Left lobe of liver (tissue), 2 donors: ENCODE measurements around the gene GTF3C5. TPM values are rescaled to one million over a fixed set of nuclear protein-coding genes. Genes with fewer than 3 reads are reported as not detected.
"Not testable (repeated sequence)": the region's sequence is repeated elsewhere in the genome, so short reads cannot be mapped to it uniquely, and the experiment has no call there.

Source experiments
- ATAC-seq: fragments of 200-7000 bp; cut with Tn5 transposase; one replicate; pipeline ENCODE4 v1.9.1; 2020; ENCODE audit warnings: mild to moderate bottlenecking, moderate library complexity
- DNase-seq: peaks from one replicate; pipeline ENCODE4 v3.0.0-alpha.2; 2020; ENCODE audit warnings: low spot score
- total RNA-seq: library from RNA; stranded (reverse); gene quantifications from one replicate; pipeline ENCODE4 v1.2.1, GENCODE V29; 2021
- donor health status: DM: no; HTN: no; CAD: no; lungs with moderate emphysema.
- donor health status: DM: no; HTN: yes; CAD: no.

Gene GTF3C5
- total RNA-seq, 1 donor from 2014 or later = 24.6 TPM

DNA sequence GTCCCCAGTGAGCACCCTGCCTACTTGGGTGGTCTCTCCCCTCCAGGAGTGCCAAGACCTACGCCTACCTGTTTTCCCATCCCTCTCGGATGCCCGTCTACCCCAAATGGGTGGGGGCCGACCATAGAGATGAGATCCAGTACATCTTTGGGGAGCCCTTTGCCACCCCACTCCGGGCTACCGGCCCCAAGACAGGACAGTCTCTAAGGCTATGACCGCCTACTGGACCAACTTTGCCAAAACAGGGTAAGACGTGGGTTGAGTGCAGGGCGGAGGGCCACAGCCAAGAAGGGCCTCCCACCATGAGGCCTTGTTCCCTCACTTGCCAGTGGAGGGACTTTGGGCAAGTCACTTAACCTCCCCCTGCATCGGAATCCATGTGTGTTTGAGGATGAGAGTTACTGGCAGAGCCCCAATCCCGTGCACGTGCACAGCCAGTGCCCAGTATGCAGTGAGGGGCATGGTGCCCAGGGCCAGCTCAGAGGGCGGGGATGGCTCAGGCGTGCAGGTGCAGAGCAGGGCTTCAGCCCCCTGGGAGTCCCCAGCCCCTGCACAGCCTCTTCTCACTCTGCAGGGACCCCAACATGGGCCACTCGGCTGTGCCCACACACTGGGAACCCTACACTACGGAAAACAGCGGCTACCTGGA, 55.5 kb downstream of the GTF3C5 start:
- peak; percentile 35 for ATAC-seq
- not testable (repeated sequence) for DNase-seq

DNA sequence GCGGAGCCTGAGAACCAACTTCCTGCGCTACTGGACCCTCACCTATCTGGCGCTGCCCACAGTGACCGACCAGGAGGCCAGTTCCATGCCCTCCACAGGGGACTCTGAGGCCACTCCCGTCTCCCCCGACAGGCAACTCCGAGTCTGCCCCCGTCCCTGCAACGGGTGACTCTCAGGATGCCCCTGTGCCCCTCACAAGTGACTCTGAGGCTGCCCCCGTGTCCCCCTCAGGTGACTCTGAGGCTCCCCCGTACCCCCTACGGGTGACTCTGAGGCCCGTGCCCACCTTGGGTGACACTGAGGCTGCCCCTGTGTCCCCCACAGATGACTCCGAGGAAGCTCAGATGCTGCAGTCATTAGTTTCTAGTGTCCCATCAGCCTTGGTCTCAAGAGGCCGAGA, 56.1 kb downstream of the GTF3C5 start:
- ATAC-seq = no peak
- no peak for DNase-seq

DNA sequence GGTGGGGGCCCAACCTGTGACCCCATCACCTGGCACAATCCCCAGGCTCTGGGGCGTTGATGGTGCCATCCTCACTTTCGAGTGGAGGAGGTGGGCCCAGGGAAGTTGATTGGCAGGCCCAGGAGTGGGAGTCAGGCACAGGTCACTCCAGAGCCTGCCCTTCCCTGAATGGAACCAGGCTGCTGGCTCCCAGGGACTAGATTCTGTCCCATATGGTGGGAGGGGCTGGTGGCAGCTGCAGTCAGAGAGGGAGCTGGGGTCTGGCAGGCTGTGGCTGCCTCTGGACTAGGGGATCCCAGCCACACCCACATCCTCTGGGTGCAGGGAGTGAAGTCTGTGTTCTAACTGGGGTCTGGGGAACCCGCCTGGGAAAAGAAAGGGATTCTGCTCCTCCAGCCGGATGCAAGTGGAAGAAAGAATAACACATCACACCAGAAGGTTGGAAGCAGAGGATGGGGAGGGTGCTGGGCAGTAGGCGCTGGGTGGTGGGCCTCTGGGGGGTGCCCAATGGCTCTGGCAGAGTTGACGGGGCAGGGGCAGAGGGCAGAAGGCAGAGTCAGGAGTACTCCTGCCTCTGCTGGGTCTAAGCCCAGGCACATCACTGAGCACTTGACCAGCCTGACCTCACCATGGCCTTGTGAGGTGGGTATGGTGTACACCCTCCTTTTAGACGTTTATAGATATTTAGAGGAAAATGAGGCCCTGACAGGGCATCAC, 56.8 kb downstream of the GTF3C5 start:
- DNase-seq (no peak), ATAC-seq (no peak)

DNA sequence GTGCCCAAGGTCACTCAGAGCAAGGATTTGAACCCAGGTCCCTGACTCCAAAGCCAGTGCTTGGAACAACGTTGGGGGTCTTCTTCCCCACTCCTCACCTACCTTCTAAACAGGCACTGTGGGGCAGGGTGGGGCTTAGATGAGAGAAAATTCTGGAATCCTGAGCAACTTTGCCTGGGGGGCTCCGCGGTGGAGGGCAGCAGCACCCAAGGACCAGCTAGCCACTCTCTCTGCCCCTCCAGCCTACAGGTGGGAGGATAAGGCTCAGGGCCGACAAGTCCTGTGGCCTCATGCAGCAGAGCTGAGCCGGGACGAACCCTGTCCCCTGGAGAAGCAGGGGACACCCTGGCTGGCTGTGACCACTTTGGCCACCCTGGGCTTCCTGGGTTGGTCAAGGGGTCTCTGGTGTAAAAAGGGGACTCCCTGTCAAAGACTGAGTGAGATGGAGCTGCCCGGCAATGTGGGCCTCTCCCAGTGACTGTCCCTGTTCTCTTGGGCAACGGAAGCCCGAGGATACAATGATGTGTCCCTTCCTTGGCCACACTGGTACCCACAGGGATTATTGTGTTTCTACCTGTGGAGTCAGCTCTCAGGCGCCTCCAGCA, 57.5 kb downstream of the GTF3C5 start:
- ATAC-seq (no peak), DNase-seq (no peak)

DNA sequence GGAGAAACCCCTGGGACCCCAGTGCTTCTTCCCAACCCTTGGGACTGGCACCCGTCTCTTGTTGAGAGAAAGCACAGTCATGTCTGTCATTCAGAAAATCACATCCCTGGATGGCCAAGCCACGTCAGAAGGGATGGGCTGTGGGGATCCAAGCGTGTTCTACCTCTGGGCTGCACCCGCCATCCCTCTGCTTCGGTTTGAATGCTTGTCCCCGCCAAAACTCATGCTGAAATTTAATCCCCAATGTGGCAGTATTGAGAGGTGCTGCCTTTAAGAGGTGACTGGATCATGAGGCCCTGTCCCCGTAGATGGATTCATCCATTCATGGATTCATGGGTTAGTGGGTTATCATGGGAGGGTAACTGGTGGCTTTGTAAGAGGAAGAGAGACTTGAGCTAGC, 58.0 kb downstream of the GTF3C5 start:
- ATAC-seq (no peak), DNase-seq (no peak)

DNA sequence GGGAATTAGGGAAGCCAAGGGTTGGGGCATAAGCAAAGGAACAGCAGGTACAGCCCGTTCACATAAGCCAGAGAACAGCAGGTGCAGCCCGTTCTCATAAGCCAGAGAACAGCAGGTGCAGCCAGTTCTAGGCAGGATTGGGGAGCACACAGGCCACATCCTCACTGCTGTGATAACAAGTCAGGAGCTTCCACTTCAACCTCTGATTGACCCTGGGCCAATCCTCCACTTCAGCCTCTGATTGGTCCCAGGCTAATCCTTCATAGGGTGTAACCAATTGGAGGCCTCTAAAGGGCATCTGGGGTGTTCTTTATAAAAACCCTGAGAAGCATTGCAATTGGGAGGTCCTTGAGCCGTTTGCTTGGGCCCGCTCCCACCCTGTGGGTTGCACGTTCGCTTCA, 58.5 kb downstream of the GTF3C5 start:
- no peak for ATAC-seq
- DNase-seq = no peak

DNA sequence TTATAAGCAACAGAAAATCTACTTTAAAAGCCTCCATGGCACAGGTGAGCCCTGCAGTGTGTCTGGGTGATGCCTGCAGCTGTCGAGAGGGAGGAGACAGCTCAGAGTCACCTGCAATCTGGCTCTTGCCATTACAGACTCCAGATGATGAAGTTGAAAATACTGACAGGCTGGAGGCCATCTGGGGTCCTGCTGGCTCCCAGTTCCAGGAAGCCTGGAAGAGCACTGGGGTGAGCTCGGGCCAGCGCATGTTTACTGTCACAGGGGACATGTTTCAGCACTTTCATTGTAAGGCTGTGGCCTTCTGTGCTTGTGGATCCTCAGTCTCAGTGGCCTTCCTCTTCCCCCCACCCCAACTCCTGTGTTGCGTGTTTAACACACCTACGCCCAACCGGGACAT, 59.4 kb downstream of the GTF3C5 start:
- no peak for DNase-seq
- ATAC-seq = no peak

DNA sequence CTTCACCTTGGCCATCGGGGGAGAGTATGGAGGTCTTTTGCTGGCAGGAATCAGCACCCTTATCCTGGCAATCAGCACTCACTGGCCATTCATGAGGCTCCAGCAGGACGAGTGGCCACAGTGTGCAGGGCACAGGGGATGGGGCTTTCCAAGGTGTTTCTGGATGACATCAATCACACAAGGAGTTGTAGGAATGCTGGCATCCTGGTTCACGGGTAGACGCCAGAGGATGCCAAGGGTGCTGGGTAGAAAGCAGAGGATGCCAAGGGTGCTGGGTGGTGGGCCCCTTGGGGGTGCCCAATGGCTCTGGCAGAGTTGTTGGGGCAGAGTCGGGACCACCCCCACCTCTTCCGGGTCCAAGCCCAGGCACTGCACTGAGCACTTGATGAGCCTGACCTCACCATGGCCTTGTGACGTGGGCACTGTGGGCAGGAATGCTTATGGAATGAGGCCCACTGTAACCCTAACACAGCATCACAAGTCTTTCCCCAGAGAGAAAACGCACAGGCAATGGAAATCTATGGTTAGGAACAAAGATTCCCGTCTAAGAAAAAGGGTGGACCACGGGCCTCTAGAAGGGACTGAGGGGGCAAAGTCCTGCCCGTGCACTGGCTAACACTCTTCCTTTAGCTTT, 60.1 kb downstream of the GTF3C5 start:
- DNase-seq (no peak), ATAC-seq (no peak)

DNA sequence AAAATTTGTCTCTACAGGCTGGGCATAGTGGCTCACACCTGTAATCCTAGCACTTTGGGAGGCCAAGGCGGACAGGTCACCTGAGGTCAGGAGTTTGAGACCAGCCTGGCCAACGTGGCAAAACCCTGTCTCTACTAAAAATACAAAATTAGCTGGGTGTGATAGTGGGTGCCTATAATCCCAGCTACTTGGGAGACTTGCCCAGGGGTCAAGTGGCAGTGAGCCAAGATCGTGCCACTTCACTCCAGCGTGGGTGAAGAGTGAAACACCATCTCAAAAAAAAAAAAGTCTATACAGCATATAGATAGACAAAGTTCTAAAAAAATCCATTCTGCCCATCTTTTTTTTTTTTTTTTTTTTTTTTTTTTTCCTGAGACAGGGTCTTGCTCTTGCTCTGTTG, 63.6 kb downstream of the GTF3C5 start:
- not testable (repeated sequence) for ATAC-seq

DNA sequence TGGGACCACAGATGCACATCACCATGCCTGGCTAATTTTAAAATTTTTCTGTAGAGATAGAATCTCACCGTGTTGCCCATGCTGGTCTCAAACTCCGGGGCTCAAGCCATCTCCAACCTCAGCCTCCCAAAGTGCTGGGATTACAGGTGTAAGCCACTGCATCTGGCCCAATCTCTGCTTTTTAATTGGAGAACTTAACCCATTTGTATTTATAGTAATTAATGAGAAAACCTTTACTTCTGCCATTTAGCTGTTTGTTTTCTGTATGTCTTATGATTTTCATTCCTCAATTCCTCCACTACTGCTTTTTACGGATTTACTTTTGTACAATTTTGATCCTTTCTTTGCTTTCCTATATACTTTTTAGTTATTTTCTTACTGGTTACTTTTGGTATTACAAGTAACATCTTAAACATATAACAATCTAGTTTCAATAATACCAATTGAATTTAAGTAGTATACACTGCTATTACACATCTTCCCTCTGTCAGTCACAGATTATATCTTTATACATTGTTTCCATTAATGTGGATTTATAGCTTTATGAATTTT, 64.1 kb downstream of the GTF3C5 start:
- DNase-seq (no peak), ATAC-seq (no peak)

More for the DNA sequence above, 63.6 kb downstream of the GTF3C5 start:
- DNase-seq = not testable (repeated sequence)

DNA sequence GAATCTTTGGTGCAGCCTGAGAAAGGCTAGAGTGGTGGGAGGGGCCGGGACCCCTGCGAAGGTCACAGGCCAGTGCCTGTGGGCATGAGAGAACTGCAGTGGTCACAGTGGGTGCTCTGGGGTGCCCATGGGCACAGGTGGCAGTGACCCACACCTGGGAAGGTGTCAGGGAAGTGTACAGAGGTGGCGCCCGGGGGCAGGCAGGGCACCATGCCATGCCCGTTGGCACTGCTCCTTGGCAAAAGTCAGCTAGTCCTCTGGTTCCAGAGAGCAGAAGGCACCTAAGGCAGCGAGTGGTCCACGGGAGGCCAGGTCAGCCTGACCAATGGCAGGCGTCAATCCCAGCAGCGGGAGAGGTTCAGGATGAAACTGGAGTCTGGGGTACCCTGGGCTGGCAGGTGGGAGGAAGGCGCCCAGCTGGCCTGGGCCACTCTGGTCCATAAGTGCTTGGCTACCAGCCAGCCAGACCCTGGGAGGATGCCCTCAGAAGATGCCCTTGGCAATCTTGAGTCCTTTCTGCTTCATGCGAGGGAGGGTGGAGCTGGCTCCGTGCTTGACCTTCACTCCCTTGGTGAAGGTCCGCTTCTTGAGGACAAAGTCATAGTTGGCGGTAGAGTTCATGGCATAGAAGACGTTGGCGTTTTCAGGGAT, 67.4 kb downstream of the GTF3C5 start:
- peak; percentile 75 for ATAC-seq
- no peak for DNase-seq

DNA sequence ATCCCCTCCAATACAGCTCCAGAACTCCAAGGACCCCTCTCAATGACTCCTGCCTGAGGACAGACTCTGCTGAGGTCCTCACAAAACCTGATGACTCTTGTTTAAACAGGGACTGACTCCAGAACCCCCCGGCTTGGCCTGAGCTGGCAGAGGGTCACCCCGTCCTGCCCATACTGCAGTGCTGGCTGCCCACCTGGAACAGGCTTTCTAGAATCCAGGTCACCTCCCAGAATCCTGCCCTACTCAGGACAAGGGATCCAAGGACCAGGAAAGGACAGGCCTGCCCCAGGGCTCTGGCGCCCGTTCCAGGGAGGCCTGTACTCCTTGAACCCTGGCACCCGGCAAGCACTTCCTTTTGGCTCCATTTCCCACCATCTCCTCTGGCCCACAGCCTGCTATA, 68.1 kb downstream of the GTF3C5 start:
- ATAC-seq (no peak), DNase-seq (no peak)

DNA sequence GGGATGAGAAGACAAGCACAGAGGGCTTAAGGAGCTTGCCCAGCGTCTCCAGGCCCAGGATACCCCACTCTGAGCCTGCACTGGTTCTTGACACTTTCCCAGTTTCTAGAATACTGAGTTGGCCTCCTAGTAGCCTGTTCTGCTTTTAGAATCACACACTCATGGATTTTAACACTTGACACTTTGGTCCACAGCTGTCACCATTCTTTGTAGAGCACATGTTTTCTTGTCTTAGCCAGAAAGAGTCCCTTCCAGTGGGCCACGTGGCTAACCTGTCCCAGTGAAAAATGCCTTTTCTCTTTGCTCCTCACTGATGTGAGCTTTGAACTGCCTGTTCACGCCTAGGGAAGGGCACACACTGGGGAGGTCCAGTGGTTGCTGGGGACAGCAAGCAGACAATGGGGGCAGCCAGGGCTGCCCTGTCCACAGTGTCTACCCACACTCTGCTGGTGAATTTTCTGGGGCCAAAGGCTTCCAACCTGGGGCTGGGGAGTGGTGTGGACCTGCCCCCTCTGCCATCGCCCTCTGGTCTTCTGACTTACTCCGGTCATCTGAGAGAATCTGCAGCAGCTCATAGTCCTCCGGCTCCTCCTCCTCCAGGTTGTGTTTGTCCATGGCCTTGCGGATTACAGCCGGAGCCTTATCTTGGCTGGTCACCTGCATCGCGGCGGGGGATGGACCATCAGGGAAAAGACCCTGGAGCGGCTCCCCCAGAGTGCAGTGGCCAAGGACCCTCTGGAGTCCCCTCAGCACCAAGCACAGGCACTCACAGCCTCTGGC, 69.1 kb downstream of the GTF3C5 start:
- ATAC-seq (no peak), DNase-seq (no peak)

DNA sequence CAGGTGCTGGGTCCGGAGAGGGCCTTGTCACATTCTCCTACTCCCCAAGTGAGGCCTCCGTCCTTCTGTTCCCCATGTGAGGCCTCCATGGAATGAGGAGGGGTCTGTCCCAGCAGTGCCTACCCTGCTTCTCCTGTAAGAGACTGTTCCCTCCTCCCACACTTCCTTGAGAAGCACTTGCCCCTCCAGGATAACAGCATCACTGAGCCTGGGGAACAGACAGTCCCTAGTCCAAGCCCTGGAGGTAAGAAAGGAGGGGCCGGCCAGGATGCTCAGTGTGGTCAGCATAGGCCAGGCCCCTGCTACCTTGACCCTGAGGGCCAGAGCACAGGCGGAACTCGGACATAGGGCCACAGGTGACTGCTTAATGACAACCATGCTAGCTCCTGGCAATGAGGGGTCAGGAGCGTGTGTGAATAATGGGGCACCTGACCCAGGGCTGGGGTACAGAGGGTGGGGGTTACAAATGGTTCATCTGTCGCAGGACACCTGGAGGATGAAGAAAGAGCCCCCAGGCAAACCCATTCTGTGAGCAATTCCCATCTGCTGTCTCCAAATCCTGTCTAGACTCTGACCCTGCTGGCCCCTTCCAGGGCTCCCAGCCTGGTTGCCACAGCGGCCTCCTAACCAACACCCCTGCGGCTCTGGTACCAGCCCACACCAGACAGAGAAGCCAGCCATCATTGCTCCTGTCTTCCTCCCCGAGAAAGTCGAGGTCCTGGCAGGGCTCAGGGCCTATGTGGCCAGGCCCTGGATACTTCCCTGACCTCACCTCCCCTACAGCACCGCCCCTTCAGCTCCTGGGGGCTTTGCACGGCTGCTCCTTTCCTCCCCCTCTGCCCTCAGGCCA, 69.9 kb downstream of the GTF3C5 start:
- ATAC-seq (no peak), DNase-seq (no peak)

DNA sequence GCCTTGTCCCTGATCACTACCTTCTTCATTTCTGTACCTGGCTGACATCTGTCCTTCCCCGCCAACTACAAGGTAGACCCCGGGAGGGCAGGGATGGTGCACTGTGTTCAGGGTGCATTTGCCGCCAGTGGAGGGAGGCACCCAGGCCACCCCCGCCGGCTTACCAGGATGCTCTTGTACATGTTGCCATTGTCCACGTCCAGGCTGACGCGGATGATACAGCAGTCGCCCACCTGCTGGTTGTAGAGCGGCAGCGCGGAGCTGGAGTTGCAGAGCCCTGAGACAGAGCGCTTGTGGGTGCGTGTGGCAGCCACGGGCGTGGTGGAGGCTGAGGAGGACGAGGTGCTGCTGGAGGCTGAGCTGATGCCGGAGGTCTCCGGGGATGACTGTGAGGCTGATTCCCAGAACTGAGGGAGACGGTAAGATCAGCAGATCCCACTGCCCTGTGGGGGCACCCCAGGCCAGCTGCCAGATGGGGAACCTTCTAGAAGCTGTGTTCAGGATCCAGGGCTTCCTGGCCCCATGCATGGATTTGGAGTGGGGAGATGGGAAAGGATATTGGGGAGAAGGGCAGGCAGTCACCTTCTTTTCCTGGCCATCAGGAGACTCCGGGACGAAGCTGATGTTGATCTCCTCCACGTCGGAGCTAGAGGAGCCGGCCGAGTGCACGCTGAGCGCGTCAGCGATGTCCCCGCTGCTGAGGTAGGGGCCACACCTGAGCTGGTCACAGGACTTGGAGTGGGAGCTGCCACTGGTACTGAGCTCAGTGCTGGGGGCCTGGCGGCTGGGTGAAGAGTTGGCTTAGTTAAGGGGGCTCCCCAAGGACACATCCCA, 70.8 kb downstream of the GTF3C5 start:
- ATAC-seq = no peak

DNA sequence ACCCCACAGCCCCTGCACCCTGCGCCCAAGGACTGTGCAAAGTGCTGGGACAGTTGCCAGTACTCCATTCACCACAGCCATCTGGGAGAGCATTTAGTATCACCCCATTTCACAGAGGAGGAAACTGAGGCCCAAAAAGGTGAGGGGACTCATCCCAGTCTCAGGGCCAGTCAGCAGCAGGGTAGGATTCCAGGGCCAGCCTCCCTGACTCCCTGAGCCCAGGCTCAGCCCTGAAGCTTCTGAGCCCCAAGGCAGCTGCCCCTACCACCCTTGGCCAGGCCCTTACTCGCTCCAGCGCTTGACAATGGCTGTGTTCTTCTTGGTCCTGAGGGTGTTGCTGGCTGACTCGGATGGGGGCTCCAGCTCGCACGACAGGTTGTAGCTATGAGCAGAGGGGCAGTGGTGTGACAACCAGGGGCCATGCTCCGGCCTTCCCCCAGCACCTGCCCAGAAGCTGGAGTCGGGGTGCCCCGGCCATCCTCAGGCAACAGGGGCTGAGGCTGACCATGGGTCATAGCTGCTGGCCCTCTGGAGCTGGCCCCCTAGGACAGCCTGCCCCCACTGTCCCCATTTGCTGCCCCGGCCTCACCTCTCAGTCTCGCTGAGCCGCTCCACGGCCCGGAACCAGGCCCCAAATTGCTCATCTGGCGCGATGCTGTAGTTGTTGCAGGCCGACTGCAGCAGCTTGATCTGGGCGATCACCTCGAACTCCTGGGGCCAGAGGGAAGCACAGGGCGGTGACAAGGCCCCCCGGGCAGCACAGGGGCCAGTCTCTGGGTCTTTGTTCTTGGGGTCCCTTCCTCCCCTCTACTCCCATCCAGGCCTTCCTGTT, 71.6 kb downstream of the GTF3C5 start:
- no peak for DNase-seq
- ATAC-seq = no peak

More for the DNA sequence above, 70.8 kb downstream of the GTF3C5 start:
- no peak for DNase-seq

DNA sequence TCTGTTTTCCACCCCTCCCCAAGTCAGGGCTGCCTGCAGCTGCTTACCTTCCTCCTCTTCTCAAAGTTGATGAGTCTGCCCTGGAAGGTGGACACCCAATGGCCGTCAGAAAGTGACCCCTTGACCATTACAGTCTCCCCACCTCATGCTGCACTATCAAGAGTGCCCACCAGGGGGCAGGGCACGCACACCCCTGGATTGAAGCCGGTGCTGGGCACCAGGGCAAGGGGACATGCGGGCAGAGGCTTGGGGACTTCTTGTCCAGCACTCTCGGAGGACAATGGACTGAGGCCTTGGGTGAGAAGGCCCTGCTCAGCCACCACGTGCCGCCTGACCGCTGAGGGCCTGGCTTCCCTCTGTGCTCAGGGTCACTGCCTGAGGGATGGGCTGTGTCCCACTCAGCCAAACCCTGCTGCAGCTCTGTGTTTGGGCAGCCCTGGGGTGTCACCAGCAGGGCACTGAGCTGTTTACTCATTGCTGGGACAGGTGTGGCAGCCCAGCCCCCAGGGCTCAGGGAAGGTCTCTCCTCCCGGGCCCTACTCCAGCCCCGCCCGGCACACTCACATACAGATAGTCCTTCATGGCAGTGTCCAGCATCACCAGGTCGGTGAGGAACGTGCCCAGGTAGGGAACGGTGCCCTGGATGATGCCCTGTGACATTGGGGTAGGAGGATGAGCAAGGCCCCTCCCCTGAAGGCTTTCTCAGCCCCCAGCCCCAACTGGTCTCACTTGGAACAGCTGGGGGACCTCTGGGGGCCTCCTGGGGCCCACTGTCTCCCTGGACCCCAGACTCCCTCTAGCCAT, 72.6 kb downstream of the GTF3C5 start:
- DNase-seq (peak; percentile 73), ATAC-seq (peak; percentile 92)
